ENCODE results near the gene AMZ1. TPM values are rescaled to one million over a fixed set of nuclear protein-coding genes. Genes with fewer than 3 reads are reported as not detected.

The AMZ1 gene, protein sequence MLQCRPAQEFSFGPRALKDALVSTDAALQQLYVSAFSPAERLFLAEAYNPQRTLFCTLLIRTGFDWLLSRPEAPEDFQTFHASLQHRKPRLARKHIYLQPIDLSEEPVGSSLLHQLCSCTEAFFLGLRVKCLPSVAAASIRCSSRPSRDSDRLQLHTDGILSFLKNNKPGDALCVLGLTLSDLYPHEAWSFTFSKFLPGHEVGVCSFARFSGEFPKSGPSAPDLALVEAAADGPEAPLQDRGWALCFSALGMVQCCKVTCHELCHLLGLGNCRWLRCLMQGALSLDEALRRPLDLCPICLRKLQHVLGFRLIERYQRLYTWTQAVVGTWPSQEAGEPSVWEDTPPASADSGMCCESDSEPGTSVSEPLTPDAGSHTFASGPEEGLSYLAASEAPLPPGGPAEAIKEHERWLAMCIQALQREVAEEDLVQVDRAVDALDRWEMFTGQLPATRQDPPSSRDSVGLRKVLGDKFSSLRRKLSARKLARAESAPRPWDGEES
- 0.12 and 0.40 TPM in 2 replicates for total RNA-seq

GRCh38 chr7:2687881-2688318 is at the start of gene AMZ1:
Gene AMZ1 (plus strand): TSS chr7:2688202. CDS start chr7:2700452, 12,250 bp downstream.

Other genes starting within 250 kb of the AMZ1 start
- not detected in 2 replicates for gene GRIFIN, start 211.8 kb upstream of the AMZ1 start, total RNA-seq
- 0.93 and 1.7 TPM in 2 replicates for gene LFNG, start 168.4 kb upstream of the AMZ1 start, total RNA-seq
- 16.8 and 21.4 TPM in 2 replicates for gene BRAT1, start 132.7 kb upstream of the AMZ1 start, total RNA-seq
- gene IQCE, start 129.2 kb upstream of the AMZ1 start, total RNA-seq, result 11.1 and 11.8 TPM in 2 replicates
- 20.9 and 23.4 TPM in 2 replicates for gene TTYH3, start 56.2 kb upstream of the AMZ1 start, total RNA-seq
- 17.6 and 22.2 TPM in 2 replicates for gene GNA12, start 156.1 kb downstream of the AMZ1 start, total RNA-seq